ENCODE measurements around the gene UST. TPM values are rescaled to one million over a fixed set of nuclear protein-coding genes. Genes with fewer than 3 reads are reported as not detected.

Gene UST
- total RNA-seq, 1 donor from 2014 or later: 33.3 TPM

DNA sequence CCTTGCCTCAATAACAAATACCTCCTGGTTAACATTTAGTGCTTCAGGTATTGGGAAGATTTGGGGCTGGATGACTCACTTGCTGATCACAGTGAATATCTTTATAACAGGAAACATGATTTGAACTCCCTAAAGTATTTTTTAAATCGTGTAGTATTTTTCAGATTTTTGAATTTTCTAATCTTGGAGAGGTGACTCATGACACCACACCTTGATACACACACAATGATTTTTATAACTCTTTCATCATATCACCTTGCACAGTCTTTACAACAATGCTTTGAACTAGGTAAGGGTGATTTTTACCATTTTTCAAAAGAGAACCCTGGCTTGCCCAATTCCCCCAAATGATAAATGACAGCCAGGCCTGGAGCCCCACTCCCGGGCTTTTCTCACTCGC is 273.5 kb downstream of the UST start:
- Histone ChIP-seq H3K9ac (no peak overlapping the region), H3K79me2 (ENCODE audit: low read depth) (no peaks in the 10 kb centered on the region), H2AFZ (replicated peaks) (no peak overlapping the region), H3K27ac (no peak overlapping the region), H3K36me3 (peaks cover 5% of the 10 kb centered on the region), H3K27me3 (no peaks in the 10 kb centered on the region), H3K9me3 (ENCODE audit: low read depth) (no peaks in the 10 kb centered on the region), H3K4me2 (no peak overlapping the region), H3K4me3 (no peak overlapping the region), H4K20me1 (ENCODE audit: low read depth) (no peaks in the 10 kb centered on the region), H3K4me1 (no peaks in the 10 kb centered on the region), H3F3A (ENCODE audit: low read depth) (no peaks in the 10 kb centered on the region)
- H3K27ac Mint-ChIP-seq: no peak overlapping the region
- no peak for DNase-seq (ENCODE audit: low spot score)
- peaks cover under 1% of the 10 kb centered on the region for H3K4me1 Mint-ChIP-seq
- H3K9me3 Mint-ChIP-seq: no peaks in the 10 kb centered on the region
- no peaks in the 10 kb centered on the region for H3K27me3 Mint-ChIP-seq (ENCODE audit: insufficient read depth, low read depth)
- TF ChIP-seq EZH2 (IDR thresholded peaks at IDR 0.05) (no peak), EZH2phosphoT487 (IDR thresholded peaks at IDR 0.05) (no peak)
- TF ChIP-seq, protein P1, sequence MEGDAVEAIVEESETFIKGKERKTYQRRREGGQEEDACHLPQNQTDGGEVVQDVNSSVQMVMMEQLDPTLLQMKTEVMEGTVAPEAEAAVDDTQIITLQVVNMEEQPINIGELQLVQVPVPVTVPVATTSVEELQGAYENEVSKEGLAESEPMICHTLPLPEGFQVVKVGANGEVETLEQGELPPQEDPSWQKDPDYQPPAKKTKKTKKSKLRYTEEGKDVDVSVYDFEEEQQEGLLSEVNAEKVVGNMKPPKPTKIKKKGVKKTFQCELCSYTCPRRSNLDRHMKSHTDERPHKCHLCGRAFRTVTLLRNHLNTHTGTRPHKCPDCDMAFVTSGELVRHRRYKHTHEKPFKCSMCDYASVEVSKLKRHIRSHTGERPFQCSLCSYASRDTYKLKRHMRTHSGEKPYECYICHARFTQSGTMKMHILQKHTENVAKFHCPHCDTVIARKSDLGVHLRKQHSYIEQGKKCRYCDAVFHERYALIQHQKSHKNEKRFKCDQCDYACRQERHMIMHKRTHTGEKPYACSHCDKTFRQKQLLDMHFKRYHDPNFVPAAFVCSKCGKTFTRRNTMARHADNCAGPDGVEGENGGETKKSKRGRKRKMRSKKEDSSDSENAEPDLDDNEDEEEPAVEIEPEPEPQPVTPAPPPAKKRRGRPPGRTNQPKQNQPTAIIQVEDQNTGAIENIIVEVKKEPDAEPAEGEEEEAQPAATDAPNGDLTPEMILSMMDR (IDR thresholded peaks at IDR 0.05): no peak
- H3K4me3 Mint-ChIP-seq: no peak overlapping the region
- peaks cover 34% of the 10 kb centered on the region for H3K36me3 Mint-ChIP-seq

DNA sequence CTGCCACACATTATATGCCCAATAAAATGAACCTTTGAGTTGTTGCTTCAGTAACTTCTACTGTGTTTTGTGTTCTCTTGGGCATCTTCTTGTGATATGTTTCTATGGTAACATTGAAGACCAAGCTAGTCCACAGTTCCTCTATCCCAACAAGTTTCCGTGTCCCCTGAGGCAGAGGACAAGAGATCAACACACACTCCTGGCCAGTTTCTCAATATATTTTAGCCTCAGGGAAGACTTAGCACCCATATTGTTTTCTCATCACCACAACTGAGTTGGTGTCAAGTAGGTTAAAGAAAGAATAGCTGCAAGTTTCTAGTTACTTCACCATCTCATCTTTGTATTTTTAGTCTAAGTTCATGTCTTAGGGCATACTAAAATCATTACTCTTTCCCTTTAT is 277.5 kb downstream of the UST start:
- Histone ChIP-seq H2AFZ (replicated peaks) (no peak overlapping the region), H3F3A (ENCODE audit: low read depth) (peaks cover 2% of the 10 kb centered on the region), H3K4me3 (no peak overlapping the region), H3K4me1 (no peaks in the 10 kb centered on the region), H3K27ac (no peak overlapping the region), H3K79me2 (ENCODE audit: low read depth) (no peaks in the 10 kb centered on the region), H3K9ac (no peak overlapping the region), H4K20me1 (ENCODE audit: low read depth) (no peaks in the 10 kb centered on the region), H3K4me2 (no peak overlapping the region), H3K27me3 (no peaks in the 10 kb centered on the region), H3K36me3 (peaks cover 5% of the 10 kb centered on the region), H3K9me3 (ENCODE audit: low read depth) (no peaks in the 10 kb centered on the region)
- Mint-ChIP-seq H3K9me3 (peaks cover 3% of the 10 kb centered on the region), H3K27me3 (ENCODE audit: insufficient read depth, low read depth) (no peaks in the 10 kb centered on the region), H3K27ac (no peak overlapping the region), H3K4me1 (no peaks in the 10 kb centered on the region), H3K36me3 (peaks cover 35% of the 10 kb centered on the region), H3K4me3 (no peak overlapping the region)
- no peak for DNase-seq (ENCODE audit: low spot score)
- TF ChIP-seq EZH2 (IDR thresholded peaks at IDR 0.05) (no peak), EZH2phosphoT487 (IDR thresholded peaks at IDR 0.05) (no peak)
- TF ChIP-seq, protein P1 (IDR thresholded peaks at IDR 0.05): no peak

DNA sequence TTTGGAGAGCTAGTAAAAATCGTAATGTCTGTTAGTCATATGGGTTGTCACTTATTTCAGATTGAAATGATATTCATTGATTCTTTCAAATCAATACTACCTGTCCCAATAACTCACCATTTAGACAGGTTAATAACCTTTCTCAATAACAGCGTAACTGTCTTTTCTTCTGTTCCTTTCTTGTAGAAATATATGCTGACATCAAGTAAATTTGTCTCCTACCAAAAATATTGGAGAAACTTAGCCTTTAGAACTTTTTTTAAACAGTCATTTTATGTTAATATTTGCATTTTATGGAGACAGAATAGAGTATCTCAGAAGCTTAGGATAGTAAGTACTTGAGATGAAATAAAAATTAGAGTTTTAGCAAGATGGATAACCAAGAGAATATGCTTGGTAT is 278.2 kb downstream of the UST start:
- no peak overlapping the region for H3K9ac ChIP-seq
- Mint-ChIP-seq H3K27ac (no peak overlapping the region), H3K36me3 (peaks cover 30% of the 10 kb centered on the region), H3K4me3 (no peak overlapping the region), H3K27me3 (ENCODE audit: insufficient read depth, low read depth) (no peaks in the 10 kb centered on the region), H3K4me1 (no peaks in the 10 kb centered on the region), H3K9me3 (peaks cover 3% of the 10 kb centered on the region)
- no peaks in the 10 kb centered on the region for H3K79me2 ChIP-seq (ENCODE audit: low read depth)
- H2AFZ ChIP-seq (replicated peaks): no peak overlapping the region
- peaks cover 5% of the 10 kb centered on the region for H3K36me3 ChIP-seq
- TF ChIP-seq EZH2phosphoT487 (IDR thresholded peaks at IDR 0.05) (no peak), EZH2 (IDR thresholded peaks at IDR 0.05) (no peak)
- TF ChIP-seq, protein P1 (IDR thresholded peaks at IDR 0.05): no peak
- no peaks in the 10 kb centered on the region for H3K27me3 ChIP-seq
- H3K4me2 ChIP-seq: no peak overlapping the region
- no peak overlapping the region for H3K4me3 ChIP-seq
- no peaks in the 10 kb centered on the region for H3K4me1 ChIP-seq
- peaks cover 2% of the 10 kb centered on the region for H3F3A ChIP-seq (ENCODE audit: low read depth)
- H3K9me3 ChIP-seq (ENCODE audit: low read depth): no peaks in the 10 kb centered on the region
- DNase-seq (ENCODE audit: low spot score): no peak
- no peaks in the 10 kb centered on the region for H4K20me1 ChIP-seq (ENCODE audit: low read depth)
- H3K27ac ChIP-seq: no peak overlapping the region
